PFSK-1 (cell line): Measurements from ENCODE around the gene HNRNPA1.

Source experiments
- FOXP2 ChIP-seq: optimal IDR thresholded peaks from 2 replicates; pipeline ENCODE3; 2011; ENCODE audit warnings: borderline replicate concordance, control low read depth, inconsistent platforms; ENCODE audit not compliant: insufficient read depth; ENCODE audit errors: extremely low read length, extremely low read depth
- POLR2AphosphoS5 ChIP-seq: IDR thresholded peaks from 2 replicates; pipeline ENCODE4 v1.6.1; 2012; ENCODE audit warnings: low read depth, mild to moderate bottlenecking, control low read depth, low read length, moderate library complexity
- REST ChIP-seq, 2 experiments: IDR thresholded peaks; 2 replicates each; pipeline versions ENCODE4 v1.6.1 to v1.8.0; 2011 to 2012; ENCODE audit warnings: low read depth in 2 of 2, low read length in 2 of 2, control low read depth in 1 of 2, inconsistent platforms in 1 of 2, mild to moderate bottlenecking in 1 of 2, moderate library complexity in 1 of 2; ENCODE audit not compliant: insufficient read depth in 1 of 2
- SIN3A ChIP-seq: IDR thresholded peaks from 2 replicates; pipeline ENCODE4 v1.6.1; 2012; ENCODE audit warnings: mild to moderate bottlenecking, low read length, moderate library complexity, borderline replicate concordance; ENCODE audit not compliant: insufficient read depth
- TAF1 ChIP-seq: IDR thresholded peaks from 2 replicates; pipeline ENCODE4 v1.6.1; 2012; ENCODE audit warnings: low read length, control low read depth, borderline replicate concordance; ENCODE audit not compliant: insufficient read depth

Gene HNRNPA1

DNA sequence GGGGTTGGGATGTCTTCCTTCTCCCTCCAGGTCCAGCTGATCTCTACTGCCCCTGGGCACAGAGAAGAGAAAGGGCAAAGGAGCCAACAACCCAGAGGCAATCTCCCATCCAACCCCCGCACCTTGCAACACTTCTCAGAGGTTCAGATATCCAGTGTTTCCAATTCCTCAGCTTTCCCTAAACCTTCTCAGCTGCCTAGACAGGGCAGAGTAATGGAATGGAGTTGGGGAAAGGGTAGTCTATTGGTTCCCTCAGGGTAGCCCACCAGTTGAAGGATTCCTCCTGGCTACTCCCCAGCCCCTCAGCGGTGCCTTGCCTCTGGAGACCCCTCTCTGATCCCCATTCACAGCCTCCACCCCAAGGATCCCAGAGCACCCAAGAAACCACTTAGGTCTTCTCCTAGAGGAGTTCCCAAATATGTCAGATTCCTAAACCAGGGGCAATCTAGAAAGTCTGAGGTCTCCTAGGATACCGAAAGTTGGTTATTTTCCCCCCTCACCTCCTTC, 19.8 kb downstream of the HNRNPA1 start:
- TF ChIP-seq REST (IDR thresholded peaks at IDR 0.05; ENCODE audit: insufficient read depth in 1 of 2, low read depth in 2 of 2, low read length in 2 of 2) (no peak), SIN3A (no peak), POLR2AphosphoS5 (no peak), TAF1 (no peak), FOXP2 (no peak)

DNA sequence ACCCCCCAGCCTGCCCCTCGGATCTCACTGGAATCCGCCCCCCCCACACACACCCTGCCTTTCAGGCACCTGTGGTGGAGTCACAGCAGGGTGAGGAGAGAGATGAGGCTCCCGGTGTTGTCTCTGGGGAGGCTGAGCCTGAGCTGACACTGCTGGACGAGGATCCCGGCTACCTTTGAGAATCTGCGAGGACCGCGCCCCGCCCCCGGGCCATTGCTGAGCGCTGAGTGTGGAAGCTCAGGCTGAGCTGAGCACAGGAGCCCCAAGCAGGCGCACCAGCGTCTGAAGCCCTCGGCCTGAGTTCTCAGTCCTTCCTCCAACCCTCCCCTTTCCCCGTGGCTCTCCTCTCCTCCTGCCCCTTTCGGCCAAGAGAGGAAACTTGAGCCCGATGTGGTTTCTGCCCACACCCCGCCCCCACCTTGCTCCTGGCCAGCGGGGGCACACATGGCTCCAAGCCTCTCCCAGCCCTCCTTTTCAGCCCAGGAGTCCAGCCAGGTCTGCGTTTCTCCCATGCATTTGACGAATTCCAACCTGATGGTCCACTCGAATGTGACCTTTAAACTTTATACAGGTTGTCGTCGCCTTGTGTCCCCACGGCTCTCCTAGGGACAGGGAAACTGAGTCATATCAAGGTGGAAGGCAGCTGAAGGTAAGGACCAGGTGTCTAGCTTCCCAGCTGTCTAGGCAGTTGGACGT, 20.4 kb downstream of the HNRNPA1 start, which contains the start of gene NFE2:
Gene NFE2 (minus strand): TSS at position 284 of the 696 bp plus-strand sequence. CDS start 5,767 bp downstream, outside the sequence.
- TF ChIP-seq POLR2AphosphoS5, result no peak
- TF ChIP-seq SIN3A, result no peak
- TF ChIP-seq TAF1, result no peak
- no peak for TF ChIP-seq FOXP2
- TF ChIP-seq REST (IDR thresholded peaks at IDR 0.05; ENCODE audit: insufficient read depth in 1 of 2, low read depth in 2 of 2, low read length in 2 of 2), result no peak

DNA sequence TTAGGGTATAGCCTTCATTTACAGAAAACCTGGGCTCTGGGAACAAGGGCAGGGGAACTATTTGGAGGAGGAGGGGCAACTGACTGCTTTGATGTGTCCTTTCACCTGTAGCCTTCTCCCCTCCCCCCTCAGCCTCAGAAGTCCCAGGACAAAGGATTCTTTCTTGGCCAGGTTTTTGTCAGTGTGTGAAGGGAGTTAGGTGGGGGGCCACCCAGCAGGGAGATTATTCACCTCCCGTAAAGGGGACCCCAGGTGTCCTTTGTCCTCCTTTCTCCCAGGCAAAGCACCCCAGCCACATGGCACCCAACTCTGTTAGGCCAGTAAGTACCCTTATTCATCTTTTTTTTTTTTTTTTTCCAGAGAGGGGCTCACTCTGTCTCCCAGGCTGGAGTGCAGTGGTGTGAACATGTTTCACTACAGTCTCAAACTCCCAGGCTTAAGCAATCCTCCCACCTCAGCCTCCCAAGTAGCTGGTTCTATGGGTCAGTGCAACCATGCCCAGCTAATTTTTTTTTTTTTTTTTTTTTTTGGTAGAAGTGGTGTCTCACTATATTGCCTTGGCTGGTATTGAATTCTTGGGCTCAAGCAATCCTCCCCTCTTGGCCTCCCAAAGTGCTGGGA, 21.0 kb downstream of the HNRNPA1 start:
- TF ChIP-seq REST (IDR thresholded peaks at IDR 0.05; ENCODE audit: insufficient read depth in 1 of 2, low read depth in 2 of 2, low read length in 2 of 2) (no peak), FOXP2 (no peak), TAF1 (no peak)

DNA sequence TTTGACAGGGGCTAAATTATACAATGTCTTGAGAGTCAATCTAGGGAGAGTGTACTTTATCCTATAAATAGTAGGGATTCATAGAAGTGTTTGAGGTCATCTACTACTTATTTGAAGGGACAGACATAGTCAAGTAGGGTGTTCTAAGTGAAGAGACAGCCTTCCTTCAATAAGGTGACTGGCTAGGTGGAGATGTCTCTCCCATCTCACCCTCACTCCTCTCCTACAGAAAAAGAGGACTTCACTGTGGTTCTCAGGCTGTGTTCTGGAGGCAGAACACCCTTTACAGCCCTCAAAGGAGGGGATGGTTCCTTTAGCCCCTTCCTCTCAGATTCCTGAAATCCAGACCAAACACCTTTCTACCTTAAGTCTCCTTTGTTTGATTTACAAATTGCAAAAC, 23.1 kb downstream of the HNRNPA1 start:
- TF ChIP-seq POLR2AphosphoS5 (no peak), SIN3A (no peak), FOXP2 (no peak), TAF1 (no peak), REST (IDR thresholded peaks at IDR 0.05; ENCODE audit: insufficient read depth in 1 of 2, low read depth in 2 of 2, low read length in 2 of 2) (no peak)
